ENCODE results near the gene NOL4L. TPM values are rescaled to one million over a fixed set of nuclear protein-coding genes. Genes with fewer than 3 reads are reported as not detected.

Gene NOL4L
- total and polyA plus RNA-seq, 12 donors: 1.5 to 10.1 (median 5.1) TPM

DNA sequence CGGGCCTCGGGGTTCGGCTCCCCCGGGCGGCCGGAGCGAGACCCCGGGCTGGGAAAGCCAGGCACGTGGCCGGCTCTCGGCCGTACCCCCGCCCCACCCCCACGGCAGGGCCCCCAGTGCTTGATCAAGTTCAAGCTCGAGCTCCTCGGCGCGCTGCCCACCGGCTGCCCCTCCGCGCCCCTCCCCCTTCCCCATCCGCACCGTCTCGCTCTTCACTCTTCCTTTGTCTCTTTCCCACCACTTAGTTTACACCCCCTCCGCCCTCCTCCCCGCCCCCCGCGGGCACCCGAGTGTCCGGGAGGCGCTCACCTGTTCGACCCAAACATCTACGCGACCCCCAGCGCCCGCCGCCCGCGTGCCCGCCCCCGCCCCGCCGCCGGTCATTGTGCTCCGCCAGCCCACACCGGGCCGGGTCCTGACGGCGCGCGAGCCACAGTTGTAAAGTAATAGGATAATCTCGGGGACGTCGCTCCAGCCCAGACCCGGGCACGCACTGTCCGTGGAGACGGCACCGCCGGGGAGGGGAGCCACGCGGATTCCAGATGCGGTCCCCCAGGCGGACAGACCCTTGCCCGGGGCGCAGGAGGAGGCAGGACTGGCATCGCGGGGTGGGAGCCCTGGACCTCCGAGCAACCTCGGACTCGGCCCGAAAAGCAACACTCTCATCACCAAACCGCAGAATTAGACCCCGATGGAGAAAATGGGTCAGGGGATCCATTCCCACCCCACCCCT, 100.7 kb downstream of the NOL4L start:
- Histone ChIP-seq H3K27me3 (no peaks in the 10 kb centered on the region), H3K9me3 (no peaks in the 10 kb centered on the region), H3K4me3 (peak overlapping the region; percentile 48 to 92 (median 76)), H3K36me3 (no peaks in the 10 kb centered on the region), H3K27ac (peak overlapping the region; percentile 39 to 91 (median 84)), H3K4me1 (peaks cover 4 to 52% (median 42%) of the 10 kb centered on the region in 9 donors)
- DNase-seq: no peak
- intact Hi-C loops (cut with DNase I): loop anchor here in 8 of 10 donors (5.0 to 10.0 kb wide), 6 partner anchors 127 to 330 kb away; partner anchors contain the start of genes ASXL1 (in 5 of the 8), PLAGL2 (in 1 of the 8) and POFUT1 (in 1 of the 8)
- TF ChIP-seq, protein P1, sequence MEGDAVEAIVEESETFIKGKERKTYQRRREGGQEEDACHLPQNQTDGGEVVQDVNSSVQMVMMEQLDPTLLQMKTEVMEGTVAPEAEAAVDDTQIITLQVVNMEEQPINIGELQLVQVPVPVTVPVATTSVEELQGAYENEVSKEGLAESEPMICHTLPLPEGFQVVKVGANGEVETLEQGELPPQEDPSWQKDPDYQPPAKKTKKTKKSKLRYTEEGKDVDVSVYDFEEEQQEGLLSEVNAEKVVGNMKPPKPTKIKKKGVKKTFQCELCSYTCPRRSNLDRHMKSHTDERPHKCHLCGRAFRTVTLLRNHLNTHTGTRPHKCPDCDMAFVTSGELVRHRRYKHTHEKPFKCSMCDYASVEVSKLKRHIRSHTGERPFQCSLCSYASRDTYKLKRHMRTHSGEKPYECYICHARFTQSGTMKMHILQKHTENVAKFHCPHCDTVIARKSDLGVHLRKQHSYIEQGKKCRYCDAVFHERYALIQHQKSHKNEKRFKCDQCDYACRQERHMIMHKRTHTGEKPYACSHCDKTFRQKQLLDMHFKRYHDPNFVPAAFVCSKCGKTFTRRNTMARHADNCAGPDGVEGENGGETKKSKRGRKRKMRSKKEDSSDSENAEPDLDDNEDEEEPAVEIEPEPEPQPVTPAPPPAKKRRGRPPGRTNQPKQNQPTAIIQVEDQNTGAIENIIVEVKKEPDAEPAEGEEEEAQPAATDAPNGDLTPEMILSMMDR (IDR thresholded peaks at IDR 0.05): no peak
- 0 to 1% methylated on average over 62 to 73 of the region's 74 CpGs for WGBS, 2 donors
- peak; percentile 18 to 63 (median 46) for ATAC-seq

DNA sequence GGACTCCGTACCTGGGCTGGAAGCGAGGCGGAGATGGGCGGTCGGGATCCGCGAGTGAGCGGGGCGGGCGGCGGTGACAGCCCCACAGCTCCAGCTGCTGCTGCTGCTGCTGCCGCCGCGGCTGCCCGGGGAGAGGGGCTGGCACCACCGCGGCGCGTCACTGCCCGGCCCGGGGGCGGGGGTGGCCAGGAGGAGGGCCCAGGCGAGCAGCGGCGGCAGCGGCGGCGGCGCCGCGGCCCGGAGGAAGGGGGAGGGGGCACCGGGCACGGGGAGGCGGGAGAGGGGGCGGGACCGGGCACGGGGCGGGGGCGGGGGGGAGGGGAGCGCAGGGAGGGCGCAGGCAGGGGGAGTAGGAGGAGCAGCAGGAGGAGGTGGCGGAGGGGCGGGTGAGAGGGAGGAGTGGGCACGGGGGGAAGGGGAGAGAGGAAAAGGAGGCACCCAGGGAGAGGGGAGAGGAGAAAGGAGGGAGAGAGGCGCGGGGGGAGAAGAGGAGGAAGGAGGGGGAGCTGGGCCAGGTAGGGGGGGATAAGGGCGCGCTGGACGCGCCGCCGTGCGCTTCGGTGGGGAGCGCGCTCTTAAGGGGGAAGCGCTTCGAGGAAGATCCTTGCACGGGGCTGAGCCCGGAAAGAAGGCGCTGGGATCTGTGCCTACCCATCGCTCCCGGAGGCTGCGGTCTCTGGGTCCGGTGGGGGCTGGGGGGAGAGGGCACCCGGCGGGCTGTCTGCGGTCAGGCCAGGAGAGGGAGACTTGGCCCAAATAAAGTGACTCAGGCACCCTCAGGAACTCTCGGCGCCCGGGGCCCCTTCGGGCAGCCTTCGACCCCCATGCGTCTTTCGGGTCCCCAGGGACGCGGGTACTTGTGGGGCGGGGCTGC, 101.5 kb downstream of the NOL4L start:
- ATAC-seq: peak; percentile 28 to 62 (median 44)
- H3K36me3 ChIP-seq: no peaks in the 10 kb centered on the region
- TF ChIP-seq, protein P1 (IDR thresholded peaks at IDR 0.05): peak in 2 of 9 donors; percentile 8 to 18
- 1 to 2% methylated on average over 50 to 65 of the region's 79 CpGs for WGBS, 2 donors
- H3K4me3 ChIP-seq: peak overlapping the region; percentile 52 to 92 (median 76)
- intact Hi-C loops (cut with DNase I): loop anchor here in 8 of 10 donors (5.0 to 10.0 kb wide), 6 partner anchors 126 to 329 kb away; partner anchors contain the start of genes ASXL1 (in 5 of the 8), PLAGL2 (in 1 of the 8) and POFUT1 (in 1 of the 8)
- DNase-seq: peak; percentile 58 to 69
- no peaks in the 10 kb centered on the region for H3K27me3 ChIP-seq
- peak overlapping the region; percentile 63 to 91 (median 84) for H3K27ac ChIP-seq
- no peaks in the 10 kb centered on the region for H3K9me3 ChIP-seq
- H3K4me1 ChIP-seq: peaks cover 4 to 60% (median 42%) of the 10 kb centered on the region in 9 donors

DNA sequence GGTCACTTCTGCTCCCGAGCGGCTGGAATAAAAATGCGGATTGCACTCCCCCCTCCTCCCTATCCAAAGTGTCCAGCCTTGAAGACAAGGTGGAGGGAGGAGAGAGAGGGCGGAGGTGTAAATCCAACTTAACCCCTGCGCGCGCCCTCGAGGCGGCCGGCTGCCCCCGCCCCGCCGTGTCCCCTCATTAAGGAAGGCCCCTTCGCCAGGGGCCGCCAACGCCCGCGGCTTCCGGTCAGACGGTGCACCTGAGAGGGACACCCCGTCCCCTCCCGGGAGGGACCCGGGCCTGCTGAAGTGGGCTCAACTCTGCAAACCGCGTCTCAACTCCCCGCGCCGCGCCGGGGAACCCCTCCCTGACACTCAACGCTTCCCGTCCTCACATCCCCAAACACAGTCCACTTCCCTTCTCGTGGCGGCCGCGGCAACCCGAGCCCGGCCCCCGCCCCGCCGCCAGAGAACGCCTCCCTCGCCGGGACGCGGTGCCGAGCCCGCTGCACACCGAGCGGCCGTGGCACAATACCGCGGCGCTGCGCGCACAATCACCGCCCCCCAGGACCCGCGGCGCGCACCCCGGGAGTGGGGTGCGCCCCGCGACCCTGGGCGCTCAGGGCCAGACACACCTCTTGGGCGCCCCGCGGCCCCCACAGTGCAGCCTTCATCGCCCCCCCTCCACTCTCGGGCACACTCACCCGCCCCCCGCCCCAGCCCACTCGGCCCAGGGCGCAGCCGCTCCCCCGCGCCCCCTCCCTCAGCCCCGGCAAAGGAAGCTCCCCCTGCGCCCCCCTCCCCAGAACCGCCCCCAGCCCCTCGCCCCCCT, 102.5 kb downstream of the NOL4L start:
- H3K4me3 ChIP-seq: peak overlapping the region; percentile 52 to 92 (median 76)
- peak; percentile 58 to 60 for DNase-seq

More for the DNA sequence above, 102.5 kb downstream of the NOL4L start:
- Histone ChIP-seq H3K27me3 (no peaks in the 10 kb centered on the region), H3K9me3 (no peaks in the 10 kb centered on the region), H3K27ac (peak overlapping the region; percentile 63 to 90 (median 82)), H3K36me3 (no peaks in the 10 kb centered on the region), H3K4me1 (peaks cover 4 to 63% (median 44%) of the 10 kb centered on the region in 9 donors)
- intact Hi-C loops (cut with DNase I): loop anchor here in 8 of 10 donors (5.0 to 10.0 kb wide), 6 partner anchors 125 to 328 kb away; partner anchors contain the start of genes ASXL1 (in 5 of the 8), PLAGL2 (in 1 of the 8) and POFUT1 (in 1 of the 8)
- TF ChIP-seq, protein P1 (IDR thresholded peaks at IDR 0.05): no peak
- 2% methylated on average over 59 to 82 of the region's 82 CpGs for WGBS, 2 donors
- peak; percentile 25 to 63 (median 35) for ATAC-seq
